ENCODE measurements around the gene ACTN1.
"Not testable (repeated sequence)": the region's sequence is repeated elsewhere in the genome, so short reads cannot be mapped to it uniquely, and the experiment has no call there.

The ACTN1 gene

GRCh38 chr14:68882235-68882634, 96.9 kb downstream of the ACTN1 start:
- no peak for DNase-seq

- DNase-seq: no peak
Observed at GRCh38 chr14:68881396-68881795, 97.7 kb downstream of the ACTN1 start.

- DNase-seq: no peak
Observed at GRCh38 chr14:68880581-68881105, 98.5 kb downstream of the ACTN1 start.

- no peak for DNase-seq
Observed at GRCh38 chr14:68879841-68880575, 99.1 kb downstream of the ACTN1 start.

GRCh38 chr14:68879321-68879781, 99.8 kb downstream of the ACTN1 start:
- no peak for DNase-seq

GRCh38 chr14:68878908-68879307, 100.2 kb downstream of the ACTN1 start:
- no peak for DNase-seq

GRCh38 chr14:68877993-68878575, 101.0 kb downstream of the ACTN1 start:
- DNase-seq: no peak

GRCh38 chr14:68876976-68877375, 102.1 kb downstream of the ACTN1 start:
- DNase-seq: no peak

GRCh38 chr14:68874746-68875155, 104.4 kb downstream of the ACTN1 start:
- DNase-seq: peak; percentile 35

GRCh38 chr14:68873376-68873775, 105.7 kb downstream of the ACTN1 start:
- DNase-seq: no peak

GRCh38 chr14:68871392-68871791, 107.7 kb downstream of the ACTN1 start:
- DNase-seq: no peak

GRCh38 chr14:68866991-68867533, 112.0 kb downstream of the ACTN1 start:
- no peak for DNase-seq

- no peak for DNase-seq
Observed at GRCh38 chr14:68865542-68865941, 113.6 kb downstream of the ACTN1 start.

- DNase-seq: no peak
Observed at GRCh38 chr14:68864361-68864750, 114.7 kb downstream of the ACTN1 start.

GRCh38 chr14:68863610-68864360, 115.3 kb downstream of the ACTN1 start:
- no peak for DNase-seq

GRCh38 chr14:68862954-68863594, 116.0 kb downstream of the ACTN1 start:
- peak; percentile 82 for DNase-seq

- no peak for DNase-seq
Observed at GRCh38 chr14:68860771-68861170, 118.3 kb downstream of the ACTN1 start.

- no peak for DNase-seq
Observed at GRCh38 chr14:68857516-68858070, 121.5 kb downstream of the ACTN1 start.

GRCh38 chr14:68856572-68856971, 122.5 kb downstream of the ACTN1 start:
- DNase-seq: no peak

GRCh38 chr14:68854421-68854820, 124.7 kb downstream of the ACTN1 start:
- no peak for DNase-seq

GRCh38 chr14:68853749-68854148, 125.4 kb downstream of the ACTN1 start:
- DNase-seq: no peak

GRCh38 chr14:68852493-68852892, 126.6 kb downstream of the ACTN1 start:
- not testable (repeated sequence) for DNase-seq
